Endothelial cell of umbilical vein (primary cell): Measurements from ENCODE around the gene RIC1.

Experiments used
- CTCF ChIP-seq, 2 donors: IDR thresholded peaks; 1 replicate in 1 of 2; 2 replicates in 1 of 2; pipeline ENCODE4 v1.5.1; 2011; ENCODE audit warnings: low read length in 2 of 2, mild to moderate bottlenecking in 2 of 2, moderate library complexity in 2 of 2, control low read depth in 1 of 2, inconsistent platforms in 1 of 2, low read depth in 1 of 2; ENCODE audit not compliant: insufficient read depth in 1 of 2; ENCODE audit errors: extremely low read depth in 1 of 2
- EZH2 ChIP-seq: IDR thresholded peaks from 2 replicates; pipeline ENCODE4 v1.6.1; 2012; ENCODE audit warnings: borderline replicate concordance, low read depth, mild to moderate bottlenecking, moderate library complexity, low read length, inconsistent platforms; ENCODE audit not compliant: severe bottlenecking
- GATA2 ChIP-seq: IDR thresholded peaks from 2 replicates; pipeline ENCODE4 v1.7.0; 2011; ENCODE audit warnings: low read depth, mild to moderate bottlenecking, moderate library complexity, mixed read lengths, low read length; ENCODE audit not compliant: insufficient read length, insufficient read depth
- JUN ChIP-seq: IDR thresholded peaks from 2 replicates; pipeline ENCODE4 v1.6.1; 2011; ENCODE audit warnings: borderline replicate concordance, low read depth; ENCODE audit not compliant: insufficient read length, insufficient read depth
- MAX ChIP-seq: IDR thresholded peaks from 2 replicates; pipeline ENCODE4 v1.6.1; 2011; ENCODE audit not compliant: insufficient read depth, insufficient read length
- MYC ChIP-seq: IDR thresholded peaks from one replicate; pipeline ENCODE4 v1.6.1; 2011; ENCODE audit warnings: mild to moderate bottlenecking, low read depth, low read length
- POLR2A ChIP-seq: IDR thresholded peaks from 2 replicates; pipeline ENCODE4 v1.6.1; 2012; ENCODE audit warnings: low read depth, mild to moderate bottlenecking, control low read depth, low read length
- POLR2AphosphoS5 ChIP-seq: IDR thresholded peaks from 2 replicates; pipeline ENCODE4 v1.6.1; 2012; ENCODE audit warnings: low read depth, mild to moderate bottlenecking, control low read depth, low read length, moderate library complexity; ENCODE audit not compliant: insufficient read depth

- TF ChIP-seq POLR2A (no peak), CTCF (IDR thresholded peaks at IDR 0.05; ENCODE audit: extremely low read depth in 1 of 2, insufficient read depth in 1 of 2, low read depth in 1 of 2, low read length in 2 of 2) (no peak), POLR2AphosphoS5 (no peak), EZH2 (no peak), JUN (no peak), MAX (no peak), MYC (no peak), GATA2 (no peak)
These were observed 157.6 kb downstream of the RIC1 start for GRCh38 chr9:5786370-5787127.
